Upper lobe of right lung (tissue), 1 donor: Measurements from ENCODE around the gene HECTD4. TPM values are rescaled to one million over a fixed set of nuclear protein-coding genes. Genes with fewer than 3 reads are reported as not detected.

Source experiments
- ATAC-seq: fragments of 200-7000 bp; cut with Tn5 transposase; one replicate; pipeline ENCODE4 v1.9.1; 2020; ENCODE audit warnings: mild to moderate bottlenecking, moderate library complexity
- DNase-seq: peaks from one replicate; pipeline ENCODE4 v3.0.0-alpha.2; 2020
- H3K27ac ChIP-seq: fragments of 200-600 bp; one replicate; pipeline ENCODE4 v1.8.0; 2022
- H3K27me3 ChIP-seq: fragments of 200-600 bp; one replicate; pipeline ENCODE4 v1.8.0; 2022; ENCODE audit warnings: mild to moderate bottlenecking
- H3K36me3 ChIP-seq: fragments of 200-600 bp; one replicate; pipeline ENCODE4 v1.8.0; 2022
- H3K4me1 ChIP-seq: fragments of 200-600 bp; one replicate; pipeline ENCODE4 v1.8.0; 2022
- H3K4me3 ChIP-seq: fragments of 200-600 bp; one replicate; pipeline ENCODE4 v1.8.0; 2022; ENCODE audit warnings: mild to moderate bottlenecking
- H3K9me3 ChIP-seq: fragments of 200-600 bp; one replicate; pipeline ENCODE4 v1.8.0; 2022
- CTCF ChIP-seq: fragments of 200-600 bp; IDR thresholded peaks from one replicate; pipeline ENCODE4 v1.8.0; 2022; ENCODE audit warnings: antibody characterized with exemption
- intact Hi-C: fragments of 100-400 bp; cut with DNase I; formaldehyde crosslinking; loops from one replicate; pipeline ENCODE4 v1.11.0; 2022
- total RNA-seq: library from RNA; stranded (reverse); fragmentation: NEBNext Ultra II Directional; extraction: Animal tissue kit (Norgen Biotek cat#: 25700); gene quantifications from one replicate; pipeline ENCODE4 v1.2.1, GENCODE V29; 2021
- donor health status: DM: no; HTN: yes; CAD: no; lungs with severe emphysema.

The HECTD4 gene
- total RNA-seq, 1 donor from 2014 or later: 54.7 TPM

- intact Hi-C loops: no loop called here
Observed at GRCh38 chr12:112370199-112370598, 12.0 kb downstream of the HECTD4 start.

GRCh38 chr12:112368856-112369255 lies 13.4 kb downstream of the HECTD4 start:
- Histone ChIP-seq H3K9me3 (no peaks in the 10 kb centered on the region), H3K36me3 (no peaks in the 10 kb centered on the region), H3K27me3 (no peaks in the 10 kb centered on the region), H3K4me3 (no peak overlapping the region), H3K4me1 (no peaks in the 10 kb centered on the region), H3K27ac (no peak overlapping the region)
- no peak for DNase-seq
- intact Hi-C loops: no loop called here
- ATAC-seq: no peak
- TF ChIP-seq CTCF: no peak

More at GRCh38 chr12:112370199-112370598, 12.0 kb downstream of the HECTD4 start:
- TF ChIP-seq CTCF: no peak
- Histone ChIP-seq H3K4me1 (no peaks in the 10 kb centered on the region), H3K27me3 (no peaks in the 10 kb centered on the region), H3K36me3 (no peaks in the 10 kb centered on the region), H3K27ac (no peak overlapping the region), H3K4me3 (no peak overlapping the region), H3K9me3 (no peaks in the 10 kb centered on the region)
- DNase-seq: no peak
- no peak for ATAC-seq

DNA sequence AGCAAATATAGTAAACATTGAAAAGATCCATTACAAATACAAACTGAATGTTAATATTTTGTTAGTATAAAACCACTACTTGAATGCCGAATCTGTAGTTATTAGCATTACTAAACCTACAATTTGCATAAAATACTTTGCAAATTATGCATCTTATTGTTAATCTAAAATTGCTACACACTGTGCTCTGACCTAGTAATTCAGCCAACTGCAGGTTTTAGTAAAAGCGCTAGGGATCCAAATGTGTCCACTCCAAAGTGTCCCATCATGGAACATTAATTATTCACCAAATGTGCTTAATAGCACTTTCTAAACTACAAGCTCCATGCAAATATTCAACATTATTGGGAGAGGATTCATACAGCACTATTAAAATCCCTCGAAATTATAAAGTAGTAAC lies 14.3 kb downstream of the HECTD4 start:
- intact Hi-C loops: no loop called here
- H3K9me3 ChIP-seq: no peaks in the 10 kb centered on the region
- ATAC-seq: no peak

DNA sequence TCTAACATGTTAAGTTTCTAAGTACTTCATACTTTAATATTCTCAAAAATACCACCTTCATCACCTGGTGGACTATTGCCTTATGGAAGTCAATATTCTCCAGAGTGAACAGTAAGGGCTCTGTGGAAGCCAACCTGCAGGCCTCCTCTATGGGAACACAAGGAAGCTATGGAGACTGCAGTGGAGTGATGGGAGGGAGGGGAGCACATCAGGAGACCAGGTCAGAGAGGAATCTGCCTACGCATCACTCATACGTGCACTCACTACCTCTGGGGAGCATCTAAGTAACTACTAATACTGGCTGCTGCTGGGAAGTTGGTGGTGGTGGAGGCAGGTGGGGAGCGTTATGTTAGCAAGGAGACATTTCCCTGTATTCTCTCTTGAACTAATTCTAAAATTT lies 19.9 kb downstream of the HECTD4 start:
- ATAC-seq: no peak
- Histone ChIP-seq H3K4me1 (no peaks in the 10 kb centered on the region), H3K9me3 (no peaks in the 10 kb centered on the region), H3K36me3 (no peaks in the 10 kb centered on the region), H3K27me3 (no peaks in the 10 kb centered on the region), H3K4me3 (no peak overlapping the region), H3K27ac (no peak overlapping the region)
- no peak for TF ChIP-seq CTCF
- intact Hi-C loops: no loop called here
- DNase-seq: no peak

More for the DNA sequence above, 14.3 kb downstream of the HECTD4 start:
- Histone ChIP-seq H3K27me3 (no peaks in the 10 kb centered on the region), H3K4me1 (no peaks in the 10 kb centered on the region), H3K36me3 (no peaks in the 10 kb centered on the region), H3K27ac (no peak overlapping the region), H3K4me3 (no peak overlapping the region)
- no peak for TF ChIP-seq CTCF
- DNase-seq: no peak

DNA sequence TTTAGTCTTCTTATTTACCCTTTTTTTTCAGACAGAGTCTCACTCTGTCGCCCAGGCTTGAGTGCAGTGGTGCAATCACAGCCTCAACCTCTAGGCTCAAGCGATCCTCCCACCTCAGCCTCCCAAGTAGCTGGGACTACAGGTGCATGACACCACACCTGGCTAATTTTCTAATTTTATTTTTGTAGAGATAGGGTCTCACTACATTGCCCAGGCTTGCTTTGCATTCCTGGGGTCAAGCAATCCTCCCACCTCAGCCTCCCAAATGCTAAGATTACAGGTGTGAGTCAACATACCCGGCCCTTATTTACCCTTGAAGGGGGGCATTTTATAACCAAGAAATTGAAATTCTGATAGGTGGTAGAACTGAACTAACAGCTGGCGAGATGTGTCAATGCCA lies 21.0 kb downstream of the HECTD4 start:
- Histone ChIP-seq H3K4me1 (no peaks in the 10 kb centered on the region), H3K27me3 (no peaks in the 10 kb centered on the region), H3K27ac (no peak overlapping the region), H3K9me3 (no peaks in the 10 kb centered on the region), H3K36me3 (no peaks in the 10 kb centered on the region), H3K4me3 (no peak overlapping the region)
- ATAC-seq: no peak
- TF ChIP-seq CTCF: no peak
- no peak for DNase-seq
- intact Hi-C loops: no loop called here

DNA sequence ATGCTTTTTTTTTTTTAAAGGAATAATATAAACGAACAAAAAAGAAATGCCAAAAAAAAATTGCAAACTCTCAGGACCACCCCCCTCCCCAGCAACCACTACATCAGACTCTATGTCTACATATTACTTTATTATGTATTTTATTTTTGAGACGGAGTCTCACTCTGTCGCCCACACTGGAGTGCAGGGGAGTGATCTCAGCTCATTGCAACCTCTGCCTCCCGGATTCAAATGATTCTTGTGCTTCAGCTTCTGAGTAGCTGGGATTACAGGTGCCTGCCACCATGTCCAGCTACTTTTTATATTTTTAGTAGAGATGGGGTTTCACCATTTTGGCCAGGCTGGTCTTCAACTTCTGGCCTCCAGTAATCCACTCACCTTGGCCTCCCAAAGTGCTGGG lies 22.9 kb downstream of the HECTD4 start:
- no peaks in the 10 kb centered on the region for H3K4me1 ChIP-seq
- ATAC-seq: no peak
- no peak for DNase-seq
- no peak overlapping the region for H3K27ac ChIP-seq
- H3K27me3 ChIP-seq: no peaks in the 10 kb centered on the region
- no peak for TF ChIP-seq CTCF
- no peaks in the 10 kb centered on the region for H3K9me3 ChIP-seq
- intact Hi-C loops: no loop called here
- no peaks in the 10 kb centered on the region for H3K36me3 ChIP-seq
- no peak overlapping the region for H3K4me3 ChIP-seq
